HG02642 (cell line): ENCODE measurements around the gene SCNN1A.

Experiments used
- ATAC-seq: cut with Tn5 transposase; IDR thresholded peaks from one replicate; pipeline ENCODE4 v1.9.1; 2021; ENCODE audit warnings: mild to moderate bottlenecking; ENCODE audit not compliant: unreplicated experiment, poor library complexity

The SCNN1A gene

DNA sequence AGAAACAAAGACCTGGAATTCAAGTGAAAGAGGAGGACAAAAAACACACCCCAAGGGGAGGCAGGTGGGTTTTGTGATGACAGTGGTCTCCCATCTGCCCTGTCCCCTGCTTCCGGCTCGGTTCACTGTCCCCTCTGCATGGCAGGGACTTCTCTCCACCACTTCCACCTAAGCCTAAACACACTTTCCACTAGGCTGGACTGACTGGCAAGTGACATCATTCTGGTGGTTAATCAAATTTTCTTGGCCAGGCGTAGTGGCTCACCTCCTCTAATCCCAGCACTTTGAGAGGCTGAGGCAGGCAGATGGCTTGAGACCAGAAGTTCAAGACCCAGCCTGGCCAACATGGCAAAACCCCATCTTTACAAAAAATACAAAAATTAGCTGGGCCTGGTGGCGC is 53.0 kb downstream of the SCNN1A start:
- ATAC-seq: no peak

DNA sequence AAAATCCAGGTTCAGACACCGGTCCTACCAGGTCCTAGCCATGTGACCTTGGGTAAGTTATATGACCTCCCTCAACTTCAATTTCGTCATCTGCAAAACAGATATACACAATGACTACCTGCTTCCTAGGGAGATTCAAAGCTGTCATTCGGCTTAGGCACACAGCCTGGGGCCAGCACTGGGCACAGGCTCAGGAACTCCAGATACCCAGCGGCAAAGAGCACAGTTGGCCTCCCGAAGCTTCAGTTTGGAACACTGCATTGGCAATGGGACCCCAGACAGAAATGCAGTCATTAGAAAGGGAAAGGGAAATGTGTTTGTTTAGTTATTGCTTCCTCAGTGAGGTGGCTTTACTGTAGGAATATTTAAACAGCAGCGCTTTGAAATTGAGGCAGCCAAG is 53.5 kb downstream of the SCNN1A start:
- ATAC-seq: no peak

DNA sequence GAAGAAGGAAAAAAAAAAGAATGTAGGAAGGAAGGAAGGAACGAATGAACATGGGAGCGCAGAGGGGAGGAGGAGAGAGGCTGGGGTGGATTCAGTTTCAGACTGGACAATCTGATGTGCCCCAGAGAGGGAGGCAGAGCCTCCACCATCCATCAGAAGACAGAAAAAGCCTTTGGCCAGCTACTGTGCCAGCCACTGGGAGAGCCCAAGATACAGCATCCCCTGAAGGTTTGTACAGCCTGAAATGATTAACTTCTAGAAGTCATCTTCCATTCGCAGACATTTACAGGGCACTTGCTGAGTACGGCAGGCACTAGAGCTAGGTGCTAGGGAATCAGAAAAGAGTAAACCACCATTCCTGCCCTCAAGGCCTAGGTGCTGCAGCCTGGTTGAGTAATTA is 55.9 kb downstream of the SCNN1A start:
- no peak for ATAC-seq

DNA sequence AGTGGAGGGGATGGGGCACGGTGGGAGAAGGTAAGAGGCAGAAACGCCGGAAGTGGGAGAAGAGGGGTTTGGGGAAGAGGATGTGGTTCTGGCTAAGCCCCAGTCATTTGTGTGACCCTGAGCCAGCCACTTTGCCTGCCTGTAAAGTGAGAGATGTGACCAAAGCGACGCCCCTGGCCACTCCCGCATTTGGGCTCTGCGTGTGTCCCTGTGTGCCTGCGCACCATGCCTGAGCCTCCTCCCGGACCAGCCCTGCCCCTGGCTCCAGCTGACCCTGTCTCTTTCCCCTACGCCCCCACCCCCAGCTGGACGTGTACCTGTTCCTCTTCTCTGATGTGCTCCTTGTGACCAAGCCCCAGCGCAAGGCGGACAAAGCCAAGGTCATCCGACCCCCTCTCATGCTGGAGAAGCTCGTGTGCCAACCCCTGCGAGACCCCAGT is 56.9 kb downstream of the SCNN1A start:
- ATAC-seq: no peak

DNA sequence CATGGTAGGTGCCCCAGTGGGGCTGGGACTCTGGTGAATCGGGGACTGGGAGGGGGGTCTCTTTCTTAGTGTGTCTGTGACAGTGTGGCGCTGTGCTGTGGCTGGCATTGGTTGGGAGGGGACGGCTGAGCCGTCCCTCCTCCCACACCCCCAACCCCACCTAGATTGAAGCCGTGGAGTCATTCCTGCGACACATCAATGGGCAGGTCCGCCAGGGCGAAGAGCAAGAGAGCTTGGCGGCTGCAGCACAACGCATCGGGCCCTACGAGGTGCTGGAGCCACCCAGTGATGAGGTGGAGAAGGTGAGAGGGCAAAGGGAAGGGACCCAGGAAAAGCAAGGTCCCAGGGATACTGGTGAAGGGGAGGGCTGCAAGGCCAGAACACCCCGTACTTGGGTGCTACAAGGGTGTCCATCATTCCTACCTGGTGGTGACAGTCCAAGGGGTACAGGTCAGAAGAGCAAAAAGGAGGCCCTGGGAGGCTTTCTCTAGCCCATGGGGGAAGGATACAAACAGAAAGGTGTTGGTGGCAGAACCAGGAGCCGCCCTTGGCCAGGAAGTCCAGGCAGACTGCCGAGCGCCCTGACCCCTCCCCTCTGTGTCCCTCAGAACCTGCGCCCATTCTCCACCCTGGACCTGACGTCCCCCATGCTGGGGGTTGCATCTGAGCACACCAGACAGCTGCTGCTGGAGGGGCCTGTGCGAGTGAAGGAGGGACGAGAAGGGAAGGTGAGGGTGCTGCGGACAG is 57.5 kb downstream of the SCNN1A start:
- no peak for ATAC-seq

DNA sequence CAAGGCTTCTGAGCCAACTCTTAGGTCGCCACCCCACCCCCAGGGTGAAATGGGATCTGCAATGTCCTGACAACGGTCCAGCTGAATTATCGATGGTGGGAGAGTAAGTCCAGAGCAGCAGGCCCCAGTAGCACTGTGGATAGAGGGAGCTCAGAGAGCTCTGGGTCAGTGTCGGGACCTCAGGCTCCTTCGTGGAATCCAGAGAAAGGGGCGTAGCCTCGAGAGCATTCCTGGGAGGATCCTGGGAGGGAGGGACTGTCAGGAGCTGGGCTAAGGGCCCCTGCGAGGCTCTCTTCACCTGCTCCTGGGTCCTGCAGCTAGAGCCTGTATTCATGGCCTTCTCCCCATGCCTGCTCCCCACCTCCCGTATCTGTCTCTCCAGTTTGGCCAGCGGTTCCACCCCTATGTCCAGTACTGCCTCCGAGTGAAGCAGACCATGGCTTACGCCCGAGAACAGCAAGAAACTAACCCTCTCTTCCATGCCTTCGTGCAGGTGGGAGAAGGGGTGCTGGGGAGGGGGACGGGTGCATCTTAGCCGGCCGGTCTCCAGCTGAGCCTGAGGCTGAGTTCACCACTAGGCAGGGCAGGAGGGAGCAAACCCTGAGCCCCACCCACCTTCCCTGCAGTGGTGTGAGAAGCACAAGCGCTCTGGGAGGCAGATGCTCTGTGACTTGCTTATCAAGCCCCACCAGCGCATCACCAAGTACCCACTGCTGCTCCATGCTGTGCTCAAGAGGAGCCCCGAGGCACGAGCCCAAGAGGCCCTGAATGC is 58.3 kb downstream of the SCNN1A start:
- ATAC-seq: no peak

DNA sequence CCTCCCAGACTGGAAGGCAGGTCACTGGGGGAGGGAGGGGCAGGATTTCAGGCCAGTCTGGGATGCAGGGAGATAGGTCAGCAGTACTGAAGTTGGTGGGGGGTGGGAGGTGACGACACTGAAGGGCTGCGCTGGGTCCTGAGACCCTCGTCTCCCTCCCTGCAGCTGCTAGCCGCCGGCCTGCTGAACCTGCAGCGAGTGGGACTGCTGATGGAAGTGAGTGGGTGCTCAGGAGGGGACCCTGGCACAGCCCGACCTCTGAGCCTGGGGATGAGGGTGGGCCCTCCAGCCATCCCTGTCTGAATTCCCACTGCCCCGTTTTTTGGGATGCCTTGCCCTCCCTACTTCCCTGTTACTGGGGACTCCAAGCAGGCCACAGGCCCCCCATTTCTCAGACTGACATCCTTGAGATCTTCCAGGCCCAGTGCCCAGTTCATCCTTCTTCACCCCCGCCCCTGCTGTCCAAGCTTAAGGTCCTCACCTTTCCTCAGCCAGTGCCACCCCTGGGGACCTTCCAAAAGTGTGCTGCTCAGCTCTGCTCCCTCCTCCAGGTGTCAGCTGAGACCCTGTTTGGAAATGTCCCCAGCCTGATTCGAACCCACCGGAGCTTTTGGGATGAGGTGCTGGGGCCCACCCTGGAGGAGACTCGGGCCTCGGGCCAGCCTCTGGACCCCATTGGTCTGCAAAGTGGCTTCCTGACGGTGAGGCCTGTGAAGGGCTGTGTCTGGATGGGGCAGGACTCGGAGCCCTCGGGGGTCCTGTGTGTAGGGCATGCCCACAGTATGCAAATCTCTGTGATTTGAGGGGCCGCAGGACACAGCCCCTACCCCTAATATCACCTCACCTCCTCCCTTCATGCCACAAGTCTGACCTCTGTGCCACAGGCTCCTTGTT is 59.4 kb downstream of the SCNN1A start:
- no peak for ATAC-seq

DNA sequence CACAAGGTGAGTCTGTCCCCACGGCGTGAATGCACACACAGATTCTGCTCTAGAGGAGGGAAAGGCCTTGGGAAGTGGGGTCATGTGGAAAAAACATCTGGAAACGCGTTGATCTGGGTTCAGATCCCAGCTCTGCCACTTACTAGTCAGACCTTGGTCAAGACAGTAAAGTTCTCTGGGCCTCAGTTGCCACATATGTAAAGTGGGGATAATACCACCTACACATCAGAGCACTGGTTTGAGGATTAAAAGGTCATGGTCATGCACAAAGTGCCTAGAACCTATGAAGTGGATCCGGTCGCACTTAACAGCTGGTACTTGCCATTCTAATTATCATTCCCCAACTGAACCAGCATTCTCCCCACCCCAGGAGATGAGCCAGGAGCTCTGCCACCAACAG is 60.2 kb downstream of the SCNN1A start:
- no peak for ATAC-seq

DNA sequence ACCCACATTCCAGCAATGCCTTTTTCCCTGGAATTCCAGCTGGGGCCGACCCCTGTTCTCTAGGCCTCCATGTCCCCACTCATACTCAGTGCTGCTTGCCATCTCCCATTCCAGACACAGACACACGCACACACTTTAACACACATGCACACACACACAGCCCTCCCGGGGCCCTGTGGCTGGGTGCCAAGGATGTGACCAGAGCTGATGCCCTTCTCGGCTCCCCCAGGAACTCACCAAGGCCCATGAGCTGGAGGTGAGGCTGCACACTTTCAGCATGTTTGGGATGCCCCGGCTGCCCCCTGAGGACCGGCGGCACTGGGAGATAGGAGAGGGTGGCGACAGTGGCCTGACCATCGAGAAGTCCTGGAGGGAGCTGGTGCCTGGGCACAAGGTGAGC is 60.6 kb downstream of the SCNN1A start:
- no peak for ATAC-seq

DNA sequence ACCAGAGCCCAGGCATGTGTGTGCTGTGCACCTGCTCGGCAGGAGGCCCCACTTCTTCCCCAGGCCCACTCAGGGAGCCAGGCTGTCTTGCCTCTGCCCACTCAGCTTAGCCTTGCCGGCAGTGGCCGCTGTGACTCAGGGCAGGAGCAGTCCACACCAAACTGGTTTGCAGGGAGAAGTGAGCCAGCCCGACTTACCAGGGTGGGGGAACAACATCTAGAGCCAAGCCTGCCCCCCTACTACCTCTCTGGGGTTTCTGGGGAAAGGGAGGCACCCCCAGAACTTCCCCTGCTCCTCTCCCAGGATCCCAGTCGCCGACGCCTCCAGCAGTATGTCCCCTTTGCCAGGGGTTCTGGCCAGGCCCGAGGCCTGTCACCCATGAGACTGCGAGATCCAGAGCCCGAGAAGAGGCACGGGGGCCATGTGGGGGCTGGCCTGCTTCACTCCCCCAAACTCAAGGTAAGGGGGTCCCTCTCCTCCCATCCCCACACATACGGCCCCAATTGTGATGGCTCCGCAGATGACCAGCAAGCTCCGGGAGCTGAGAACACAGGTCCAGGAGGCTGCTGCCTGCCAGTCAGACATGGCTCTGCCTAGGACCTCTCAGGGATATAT is 61.9 kb downstream of the SCNN1A start:
- ATAC-seq: no peak

DNA sequence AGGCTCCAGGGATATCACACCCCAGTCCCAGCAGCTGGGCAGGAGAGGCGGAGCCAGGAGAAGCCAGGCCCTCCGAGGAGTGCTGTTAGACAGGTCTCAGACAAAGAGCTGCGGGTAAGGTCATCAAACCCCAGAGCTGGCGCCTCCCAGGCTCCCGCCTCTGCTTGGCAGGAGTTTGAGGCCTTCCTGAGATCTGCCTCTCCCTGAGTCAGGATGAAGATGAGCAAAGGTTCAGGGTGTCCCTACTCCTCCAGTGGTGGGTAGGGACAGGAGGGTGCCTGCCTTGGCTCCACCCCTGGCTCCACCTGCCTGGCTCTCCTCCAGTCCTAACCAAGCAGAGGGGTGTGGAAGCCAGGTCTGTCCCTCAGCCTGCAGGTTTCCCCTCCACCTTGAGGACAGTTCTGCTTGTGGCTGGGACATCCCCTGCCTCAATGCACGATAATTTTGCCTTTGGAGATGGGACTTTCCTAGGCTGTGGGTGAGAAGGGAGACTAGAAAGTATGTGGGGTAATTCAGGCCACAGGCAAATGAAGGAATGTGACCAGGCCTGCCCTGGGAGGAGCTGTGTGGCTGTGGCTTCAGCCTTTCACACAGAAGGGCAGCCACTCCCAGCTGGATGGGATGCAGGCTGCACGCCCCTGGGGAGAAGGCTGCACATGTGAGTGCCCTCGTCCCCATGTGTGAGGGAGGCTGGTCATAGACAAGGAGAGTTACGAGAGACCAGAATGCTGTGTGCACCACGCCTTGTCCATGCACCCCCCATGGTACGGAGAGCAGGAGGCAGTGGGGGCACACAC is 62.6 kb downstream of the SCNN1A start:
- ATAC-seq: peak; percentile 64

DNA sequence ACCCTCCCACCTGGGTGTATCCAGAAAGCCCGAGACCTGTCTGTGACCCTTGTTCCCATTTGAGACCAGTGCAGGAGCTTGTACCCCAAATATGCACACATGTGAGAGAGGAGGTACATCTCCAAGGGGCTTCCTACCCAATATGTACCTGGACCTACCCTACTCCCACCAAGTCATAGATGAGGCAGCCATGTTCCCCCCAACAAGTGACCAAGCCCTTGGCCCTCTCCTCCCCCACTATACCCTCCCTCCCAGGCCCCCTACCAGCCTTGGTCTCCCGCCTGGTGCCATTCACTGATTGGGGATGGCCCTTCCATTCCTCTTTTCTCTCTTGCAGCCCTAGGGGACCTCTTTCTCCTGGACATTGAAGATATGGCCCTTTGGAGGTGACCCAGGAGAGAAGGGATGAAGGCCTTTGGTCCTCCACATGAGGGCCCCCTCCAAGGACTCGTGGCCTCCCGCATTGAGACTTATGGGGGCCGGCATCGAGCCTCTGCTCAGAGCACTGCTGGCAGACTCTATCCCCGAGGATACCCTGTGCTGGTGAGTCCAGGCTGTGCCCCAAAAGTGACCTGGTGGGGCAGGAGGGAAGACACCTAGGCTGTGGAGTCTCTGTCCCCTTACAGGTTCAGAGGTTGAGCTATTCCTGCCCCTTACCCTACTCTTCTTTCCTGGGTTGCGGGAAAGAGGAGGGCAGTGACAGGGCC is 63.4 kb downstream of the SCNN1A start:
- no peak for ATAC-seq

DNA sequence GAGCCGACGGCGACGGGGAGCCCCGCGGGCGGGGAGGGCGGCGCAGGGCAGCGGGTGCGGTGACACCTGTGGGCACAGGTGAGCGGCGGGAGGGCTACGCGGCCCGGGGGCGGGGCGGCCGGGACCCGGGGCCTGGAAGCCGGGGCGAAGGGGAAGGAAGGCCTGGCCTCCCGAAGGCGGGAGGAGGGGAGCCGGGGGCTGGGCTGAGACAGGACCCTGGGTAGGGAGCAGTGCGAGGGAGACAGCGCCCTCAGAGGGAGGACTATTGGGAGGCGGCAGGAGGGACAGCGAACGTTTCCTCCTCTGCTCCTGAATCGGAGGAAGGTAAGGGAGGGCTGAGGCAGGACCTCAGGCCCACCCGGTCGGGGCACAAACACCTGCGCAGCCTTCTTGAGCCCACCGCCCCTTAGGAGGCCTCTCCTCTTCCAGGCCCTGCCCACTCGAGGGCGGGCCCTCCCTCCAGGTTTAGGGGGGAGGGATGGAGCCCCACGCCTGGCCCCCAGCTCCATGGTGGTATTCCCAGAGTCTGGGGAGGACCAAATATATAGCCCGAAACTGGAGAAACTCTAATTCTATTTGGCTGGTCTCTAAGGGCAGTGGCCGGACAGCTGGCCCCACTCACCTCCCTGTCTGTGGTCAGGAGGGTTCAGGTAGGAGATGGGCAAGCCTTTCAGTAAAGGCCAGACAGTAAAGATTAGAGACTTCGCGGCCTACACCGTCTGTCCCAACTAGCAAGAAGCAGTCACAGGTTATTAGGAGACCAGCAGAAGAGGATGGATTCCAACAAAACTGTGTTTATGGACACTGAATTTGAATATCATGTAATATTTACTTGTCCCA is 64.4 kb downstream of the SCNN1A start:
- no peak for ATAC-seq

DNA sequence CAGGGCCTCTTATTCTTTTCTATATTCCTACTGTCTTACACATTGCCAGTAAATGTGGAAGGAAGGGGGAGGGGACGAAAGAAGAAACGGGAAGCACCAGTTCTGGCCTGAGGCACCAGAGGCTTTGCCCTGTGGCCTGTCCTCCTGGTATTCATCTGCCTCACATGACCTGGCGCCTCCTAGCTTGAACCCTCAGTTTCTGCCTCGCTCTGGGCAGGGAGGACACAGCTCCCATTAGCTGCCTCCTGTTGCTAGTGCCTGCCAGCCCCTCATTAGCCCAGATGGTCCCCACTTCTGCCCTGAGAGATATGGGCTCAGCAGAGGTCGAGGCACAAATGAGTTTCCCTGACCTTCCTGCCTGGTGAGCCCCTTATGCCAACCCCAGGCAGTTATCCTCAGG is 67.8 kb downstream of the SCNN1A start:
- no peak for ATAC-seq

DNA sequence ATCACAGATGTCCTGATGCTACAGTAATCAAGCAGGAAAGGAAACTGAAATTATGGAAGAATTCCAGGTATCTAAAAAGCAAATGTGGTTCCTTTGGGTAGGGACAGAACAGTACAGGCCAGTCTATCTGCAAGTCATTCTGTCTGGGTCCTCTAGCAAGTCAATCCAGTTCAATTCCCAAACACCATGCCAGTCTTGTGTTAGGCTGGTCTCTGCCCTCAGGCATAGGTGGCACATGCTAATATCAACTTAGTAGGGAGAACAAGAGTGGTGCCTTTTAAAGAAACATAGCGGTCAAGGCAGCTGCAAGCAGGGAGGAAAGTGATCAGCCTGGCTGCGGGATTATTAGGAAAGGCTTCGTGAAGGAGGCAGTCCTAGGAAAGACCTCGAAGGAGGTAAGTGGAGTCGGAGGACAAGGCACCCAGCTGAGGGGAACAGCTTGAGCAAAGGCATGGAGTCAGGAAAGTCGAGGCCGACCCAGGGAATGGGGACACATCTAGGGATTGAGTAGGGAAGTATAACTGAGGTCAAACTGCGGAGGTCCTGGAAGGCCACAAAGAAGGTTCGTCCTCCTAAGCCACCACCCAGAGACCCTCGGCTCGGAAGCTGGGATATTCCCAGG is 68.7 kb downstream of the SCNN1A start:
- ATAC-seq: no peak

DNA sequence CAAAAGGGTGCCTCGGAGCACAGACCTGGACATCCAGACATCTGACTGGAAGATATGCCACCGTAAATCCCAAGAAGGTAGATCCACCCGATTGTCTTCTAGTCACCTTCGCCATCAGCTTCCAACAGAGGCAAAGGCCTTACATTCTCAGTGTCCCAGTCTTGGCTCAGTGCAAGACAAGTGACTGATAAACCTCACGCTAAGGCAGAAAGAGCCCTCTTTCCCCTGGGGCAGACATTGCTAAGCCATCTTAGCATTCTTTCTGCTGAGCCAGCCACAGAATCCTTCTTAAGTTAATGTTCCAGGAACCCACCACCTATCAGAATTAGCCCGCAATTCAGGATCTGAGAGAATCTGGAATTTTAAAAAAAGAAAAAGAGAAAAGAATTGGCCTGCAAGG is 69.2 kb downstream of the SCNN1A start:
- ATAC-seq: no peak

DNA sequence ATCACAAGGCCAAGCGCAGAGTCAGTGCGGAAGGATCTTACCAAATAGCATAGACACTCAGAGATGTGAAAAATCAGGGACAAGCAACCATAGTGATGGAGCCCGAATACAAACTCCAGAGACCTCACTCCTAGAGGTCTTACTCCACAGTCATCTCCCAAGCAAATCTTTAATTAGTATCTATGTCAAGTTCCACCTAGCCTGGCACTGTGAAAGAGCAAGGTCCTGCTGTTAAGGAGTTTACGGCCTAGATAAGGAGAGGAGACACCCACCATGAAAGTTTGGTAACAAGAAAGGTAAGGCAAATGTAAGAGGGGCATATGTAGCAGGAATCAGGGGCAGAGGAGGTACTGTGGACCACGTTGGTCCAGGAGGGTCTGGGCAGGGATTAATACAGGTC is 72.3 kb downstream of the SCNN1A start:
- no peak for ATAC-seq

DNA sequence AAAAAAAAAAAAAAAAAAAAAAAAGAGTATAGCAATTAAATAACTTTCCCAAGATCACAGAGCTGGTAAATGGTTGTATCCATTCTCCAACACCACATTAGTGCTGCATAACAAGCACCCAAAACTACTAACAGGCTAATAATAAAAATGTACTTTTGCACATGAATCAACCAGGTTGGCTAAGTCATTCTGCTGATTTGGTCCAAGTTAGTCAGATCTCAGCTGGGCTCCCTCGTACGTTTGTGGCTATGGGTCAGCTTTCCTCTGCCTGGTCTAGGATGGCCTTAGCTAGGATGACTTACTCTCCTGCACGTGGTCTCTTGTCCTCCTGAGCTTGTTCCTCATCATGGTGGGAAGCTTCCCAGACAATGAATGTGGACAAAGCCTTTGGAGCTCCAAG is 72.7 kb downstream of the SCNN1A start:
- no peak for ATAC-seq
